ENCODE results near the gene BEGAIN. TPM values are rescaled to one million over a fixed set of nuclear protein-coding genes. Genes with fewer than 3 reads are reported as not detected.

The BEGAIN gene
- total RNA-seq, 1 experiment from 2014 or later: not detected

- no peaks in the 10 kb centered on the region for H3K27me3 ChIP-seq (ENCODE audit: insufficient read depth, low read depth)
- no peaks in the 10 kb centered on the region for H4K20me1 ChIP-seq (ENCODE audit: insufficient read depth)
- H3K9me3 ChIP-seq (ENCODE audit: insufficient read depth, low read depth): no peaks in the 10 kb centered on the region
- no peak overlapping the region for H3K27ac ChIP-seq
- H3K36me3 ChIP-seq (ENCODE audit: low read depth): no peaks in the 10 kb centered on the region
- BruUV-seq (replicated peaks): no TSS peak
- TF ChIP-seq CTCF (conservative IDR thresholded peaks at IDR 0.05) (no peak), EZH2 (IDR thresholded peaks at IDR 0.05; ENCODE audit: low read depth) (no peak)
- CTCF ChIA-PET: no interaction called here
- intact Hi-C loops (cut with micrococcal nuclease; ENCODE audit: unreplicated experiment): no loop called here
- no peak overlapping the region for H3K4me2 ChIP-seq
- no peaks in the 10 kb centered on the region for H3K4me1 ChIP-seq (replicated peaks; ENCODE audit: insufficient read depth)
- H2AFZ ChIP-seq: no peak overlapping the region
- no peak for DNase-seq
- no peaks in the 10 kb centered on the region for H3K79me2 ChIP-seq (ENCODE audit: low read depth)
- no peaks in the 10 kb centered on the region for H3K9me2 ChIP-seq (ENCODE audit: insufficient read depth)
- POLR2A ChIA-PET (ENCODE audit: unreplicated experiment): no interaction called here
- H3F3A ChIP-seq (ENCODE audit: insufficient read depth, low read depth): no peaks in the 10 kb centered on the region
- H3K4me3 ChIP-seq: no peak overlapping the region
Observed at GRCh38 chr14:100487304-100487703, 99.9 kb downstream of the BEGAIN start.

Other genes with a start within 250 kb of the BEGAIN start
- 2.4 and 4.4 TPM in 2 replicates for gene WDR25, start 210.9 kb downstream of the BEGAIN start, total RNA-seq (2021)
- not detected in 2 replicates for gene DLK1, start 139.5 kb upstream of the BEGAIN start, total RNA-seq (2021)
- gene MEG3, start 238.7 kb upstream of the BEGAIN start, total RNA-seq (2021): not detected in 2 replicates